GM21526 (cell line): ENCODE results near the gene TEAD2.

Source experiments
- ATAC-seq: cut with Tn5 transposase; IDR thresholded peaks from one replicate; pipeline ENCODE4 v1.9.1; 2021; ENCODE audit warnings: moderate library complexity; ENCODE audit not compliant: unreplicated experiment, low FRiP score

Gene TEAD2

DNA sequence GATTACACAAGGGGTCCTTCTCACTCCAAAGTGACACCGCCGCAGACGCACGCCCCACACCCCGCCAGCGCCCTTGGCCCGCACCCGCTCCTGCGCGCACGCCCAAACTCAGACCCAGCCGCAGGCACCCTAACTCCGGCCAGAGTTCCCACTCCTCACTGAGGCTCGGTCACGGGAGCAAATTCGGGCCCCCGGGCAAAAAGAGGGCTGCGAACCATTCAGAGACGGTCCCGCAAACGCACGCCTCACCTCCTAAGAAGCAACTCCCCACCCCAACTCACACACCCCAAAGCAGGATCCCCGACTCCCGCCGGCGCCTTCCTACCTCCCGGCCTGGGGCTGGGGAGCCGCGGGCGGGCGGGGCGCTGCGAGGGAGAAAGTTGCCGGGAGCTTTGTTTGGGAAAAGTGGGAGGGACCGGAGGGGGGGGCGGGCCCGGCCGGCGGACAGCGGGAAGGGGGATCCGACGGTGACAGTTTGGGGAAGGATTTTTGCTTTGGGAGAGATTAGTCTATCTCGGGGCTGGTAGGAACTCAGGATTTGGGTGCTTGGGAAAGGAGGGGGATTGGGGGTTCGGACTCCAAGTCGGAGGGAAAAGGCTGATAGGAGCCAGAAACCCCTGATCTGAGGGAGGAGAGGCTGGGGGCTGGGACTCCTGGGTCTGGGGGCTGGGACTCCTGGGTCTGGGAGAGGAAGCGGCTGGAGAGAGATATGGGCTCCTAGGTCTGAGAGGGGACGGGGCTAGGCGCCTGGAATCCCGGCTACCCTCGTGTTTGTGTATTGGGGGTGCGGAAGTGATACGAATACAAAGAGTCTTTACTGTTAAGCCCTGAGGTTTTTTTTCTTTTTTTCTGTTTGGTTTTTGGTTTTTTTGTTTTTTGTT is at the start of gene TEAD2:
Gene TEAD2, minus strand, starts transcription at position 369 of the 881 bp plus-strand sequence. CDS start 2,341 bp downstream, outside the sequence.
- ATAC-seq: no peak

DNA sequence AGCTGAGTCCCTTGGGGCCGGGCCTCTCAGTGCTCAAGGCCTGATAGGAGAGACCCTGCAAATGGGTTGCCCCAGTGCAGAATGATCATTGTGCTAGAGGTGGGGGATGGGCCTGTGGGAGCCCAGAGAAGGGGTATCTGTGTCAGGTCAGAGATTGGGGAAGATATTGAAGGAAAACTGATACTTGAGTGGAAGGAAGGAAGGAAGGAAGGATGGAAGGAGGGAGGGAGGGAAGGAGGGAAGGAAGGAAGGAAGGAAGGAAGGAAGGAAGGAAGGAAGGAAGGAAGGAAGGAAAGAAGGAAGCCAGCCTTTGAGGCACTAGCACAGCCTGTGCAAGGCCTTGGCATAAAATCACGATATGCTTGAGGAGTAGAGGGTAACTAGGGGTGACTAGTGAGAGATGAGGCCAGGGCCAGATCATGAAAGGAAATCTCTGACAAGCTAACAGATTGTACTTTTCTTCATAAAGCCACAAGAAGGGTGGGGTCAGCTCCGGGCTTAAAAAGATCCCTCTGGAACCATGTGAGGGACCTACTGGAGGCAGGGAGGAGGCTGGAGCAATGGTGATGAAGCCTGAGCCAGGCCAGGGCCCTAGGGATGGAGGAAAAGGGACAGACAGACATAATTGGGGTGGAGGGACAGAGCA is 49.6 kb upstream of the TEAD2 start:
- no peak for ATAC-seq

- no peak for ATAC-seq
Observed at GRCh38 chr19:49409441-49410029, 47.3 kb upstream of the TEAD2 start.

- no peak for ATAC-seq
Observed at GRCh38 chr19:49408816-49409440, 46.7 kb upstream of the TEAD2 start.

DNA sequence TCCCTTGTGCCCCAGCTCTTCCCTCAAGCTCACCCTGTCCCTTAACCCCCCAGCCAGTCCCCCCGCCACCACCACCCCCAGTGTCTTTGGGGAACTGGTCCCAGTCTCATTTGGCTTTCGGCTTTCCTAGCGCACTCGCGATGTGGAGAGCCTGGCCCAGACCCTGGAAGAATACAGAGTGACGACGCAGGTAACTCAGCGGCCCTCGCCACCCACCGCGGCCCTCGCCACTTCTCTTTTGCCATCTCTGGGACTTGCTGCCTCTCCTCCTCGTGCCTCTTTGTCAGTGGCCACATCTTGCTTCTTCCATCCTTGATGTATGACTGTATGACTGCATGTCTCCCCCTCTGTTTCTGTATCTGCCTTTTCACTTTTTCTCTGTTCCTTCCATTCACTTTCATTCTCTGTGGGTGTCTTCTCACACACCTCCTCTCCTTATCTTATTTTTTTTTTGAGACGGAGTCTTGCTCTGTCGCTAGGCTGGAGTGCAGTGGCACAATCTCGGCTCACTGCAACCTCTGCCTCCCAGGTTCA is 45.3 kb upstream of the TEAD2 start:
- no peak for ATAC-seq

DNA sequence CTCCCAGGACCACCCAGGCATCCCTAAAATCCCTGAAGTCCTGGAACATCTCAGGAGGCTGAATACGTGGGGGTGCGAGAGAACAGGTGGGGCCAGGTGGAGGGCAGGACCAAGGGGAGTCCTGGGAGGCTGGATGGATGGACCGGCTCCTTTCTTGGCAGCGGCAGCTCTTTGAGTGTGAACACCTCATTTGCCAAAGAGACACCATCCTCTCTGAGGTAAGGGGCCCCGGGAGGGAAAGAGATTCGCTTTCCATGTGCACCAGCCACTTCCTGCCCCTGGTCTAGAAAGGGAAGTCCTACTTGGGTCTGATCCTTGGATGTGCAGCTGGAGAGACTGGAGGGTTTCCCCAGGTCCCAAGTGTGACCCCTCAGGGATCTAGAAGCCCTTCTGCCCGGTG is 44.9 kb upstream of the TEAD2 start:
- ATAC-seq: no peak

DNA sequence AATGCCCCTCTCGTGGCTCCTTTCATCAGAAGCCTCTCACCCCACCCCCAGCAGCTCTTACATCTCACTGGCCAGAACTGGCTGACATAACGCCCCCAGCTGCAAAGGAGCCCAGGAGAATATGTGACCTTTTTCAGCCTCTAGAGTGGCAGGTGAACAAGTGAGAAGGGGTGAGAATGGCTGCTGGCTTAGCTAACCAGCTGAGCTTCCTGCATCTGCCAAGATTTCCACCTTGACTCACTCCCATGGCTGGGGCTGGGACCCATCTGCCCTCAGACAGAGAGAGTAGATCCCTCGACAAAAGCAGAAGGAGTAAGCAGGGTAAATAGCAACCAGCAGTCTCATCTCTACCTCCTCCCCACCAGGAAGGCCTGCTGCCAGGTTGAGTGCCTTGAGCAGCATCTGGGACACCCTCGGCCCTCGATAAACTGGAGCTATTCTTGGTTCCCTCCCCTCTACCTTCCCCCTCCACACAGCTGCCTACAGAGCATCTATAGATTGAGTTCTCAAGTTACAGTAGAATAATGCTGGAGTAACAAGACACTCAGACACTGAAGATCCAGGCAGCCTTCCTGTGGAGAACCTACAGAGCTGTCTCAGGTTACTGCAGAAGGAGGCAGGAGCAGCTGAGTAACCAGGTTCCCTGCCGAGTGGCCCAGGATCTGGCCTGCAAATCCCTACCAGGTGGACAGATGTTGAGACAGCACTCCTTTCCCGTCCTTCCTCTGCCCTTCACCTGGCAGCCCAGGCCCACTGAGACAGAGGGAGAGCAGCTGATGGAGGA is 41.4 kb upstream of the TEAD2 start:
- no peak for ATAC-seq

GRCh38 chr19:49400029-49400428 is 37.8 kb upstream of the TEAD2 start:
- ATAC-seq: no peak

DNA sequence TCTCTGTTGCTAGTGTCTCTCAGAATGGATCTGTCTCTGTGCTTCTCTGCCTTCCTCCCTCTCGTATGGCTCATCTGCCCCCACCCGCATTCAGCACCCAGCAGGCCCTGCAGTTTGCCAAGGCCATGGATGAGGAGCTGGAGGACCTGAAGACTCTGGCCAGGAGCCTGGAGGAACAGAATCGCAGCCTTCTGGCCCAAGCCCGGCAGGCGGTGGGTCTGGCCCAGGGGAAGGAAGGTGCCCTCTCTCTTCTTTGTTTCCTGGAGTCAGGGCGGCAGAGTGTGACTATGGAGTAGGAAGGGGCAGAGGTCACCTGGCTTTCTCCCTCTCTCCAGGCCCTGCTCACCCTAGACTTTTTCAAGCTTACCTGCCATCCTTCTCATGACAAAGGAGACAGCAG is 36.7 kb upstream of the TEAD2 start:
- ATAC-seq: no peak

GRCh38 chr19:49398001-49398615 is 35.9 kb upstream of the TEAD2 start:
- ATAC-seq: no peak

- no peak for ATAC-seq
Observed at GRCh38 chr19:49396738-49397505, 34.7 kb upstream of the TEAD2 start.

GRCh38 chr19:49395581-49396407 is 33.6 kb upstream of the TEAD2 start:
- ATAC-seq: no peak

- no peak for ATAC-seq
Observed at GRCh38 chr19:49393881-49394280, 31.7 kb upstream of the TEAD2 start.

GRCh38 chr19:49391581-49392399 is 29.6 kb upstream of the TEAD2 start:
- ATAC-seq: no peak

DNA sequence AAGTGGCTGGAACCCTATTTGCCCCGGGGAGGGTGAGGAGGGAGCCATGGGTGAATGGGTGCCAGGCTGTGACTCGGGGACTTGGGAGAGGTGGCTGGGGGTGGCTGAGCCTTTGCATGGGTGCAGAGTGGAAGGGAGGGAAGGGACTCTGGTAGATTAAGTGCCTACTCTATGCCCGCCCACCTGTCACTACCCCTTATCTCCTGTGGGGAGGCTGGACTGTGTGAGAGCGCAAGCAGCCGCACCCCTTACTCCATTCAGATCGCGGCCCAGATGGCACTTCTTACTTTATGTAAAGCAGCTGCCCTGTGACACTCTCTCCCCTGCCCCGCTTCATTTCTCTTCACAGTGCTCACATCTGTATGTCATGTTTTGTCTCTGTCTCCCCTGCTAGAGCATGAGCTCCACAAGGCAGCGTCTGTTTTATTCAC is 28.7 kb upstream of the TEAD2 start:
- ATAC-seq: no peak

GRCh38 chr19:49390131-49390928 is 28.1 kb upstream of the TEAD2 start:
- ATAC-seq: no peak
